IMR-90 (cell line): Measurements from ENCODE around the gene LDLRAD4. TPM values are rescaled to one million over a fixed set of nuclear protein-coding genes. Genes with fewer than 3 reads are reported as not detected.

Experiments used
- ATAC-seq: fragments of 200-7000 bp; cut with Tn5 transposase; 2 replicates; pipeline ENCODE4 v1.9.1; 2020; ENCODE audit warnings: low read depth, mild to moderate bottlenecking, moderate library complexity
- BruUV-seq: library from RNA; stranded (reverse); fragments of 400-500 nt; replicated peaks from 2 replicates; lab custom pipeline; 2021; lab: Mats Ljungman, UMichigan
- CTCF ChIA-PET: fragments of 300-600 bp; formaldehyde crosslinking; extraction: SDS; loops from one replicate; lab custom pipeline; 2021; ENCODE audit warnings: antibody characterized with exemption; lab: Yijun Ruan, JAX
- POLR2A ChIA-PET: fragments of 300-600 bp; sonication (Branson Sonifier 250); formaldehyde crosslinking; loops from one replicate; lab custom pipeline; 2022; ENCODE audit warnings: antibody characterized with exemption; ENCODE audit not compliant: unreplicated experiment; lab: Charles Lee
- DNase-seq: peaks from one replicate; pipeline ENCODE4 v3.0.0; 2013
- H2AFZ ChIP-seq: replicated peaks from 2 replicates; pipeline ENCODE3; 2013; ENCODE audit warnings: low read length, mild to moderate bottlenecking; ENCODE audit not compliant: poor library complexity
- H2AK5ac ChIP-seq: 2 replicates; pipeline ENCODE4 v1.6.1; 2013; ENCODE audit warnings: low read depth, low read length, inconsistent platforms
- H2AK9ac ChIP-seq: replicated peaks from 2 replicates; pipeline ENCODE3; 2013; ENCODE audit warnings: mild to moderate bottlenecking, low read depth, low read length, moderate library complexity; ENCODE audit not compliant: poor library complexity
- H2BK120ac ChIP-seq: 2 replicates; pipeline ENCODE4 v1.6.1; 2013; ENCODE audit warnings: low read depth, low read length, inconsistent platforms
- H2BK15ac ChIP-seq: 3 replicates; pipeline ENCODE4 v1.6.1; 2013; ENCODE audit warnings: low read depth, low read length, inconsistent platforms
- H2BK20ac ChIP-seq: 2 replicates; pipeline ENCODE4 v1.6.1; 2013; ENCODE audit warnings: low read depth, mild to moderate bottlenecking, inconsistent platforms, low read length, moderate library complexity
- H2BK5ac ChIP-seq: 2 replicates; pipeline ENCODE4 v1.6.1; 2013; ENCODE audit warnings: mild to moderate bottlenecking, low read depth, low read length, inconsistent platforms; ENCODE audit not compliant: poor library complexity, severe bottlenecking
- H3K14ac ChIP-seq: replicated peaks from 2 replicates; pipeline ENCODE4 v1.6.1; 2013; ENCODE audit warnings: low read depth, low read length, inconsistent platforms
- H3K18ac ChIP-seq: 2 replicates; pipeline ENCODE4 v1.6.1; 2013; ENCODE audit warnings: low read depth, low read length, control low read depth
- H3K23ac ChIP-seq: 2 replicates; pipeline ENCODE4 v1.6.1; 2013; ENCODE audit warnings: low read depth, low read length, inconsistent platforms
- H3K27ac ChIP-seq: 2 replicates; pipeline ENCODE4 v1.5.1; 2013; ENCODE audit warnings: mild to moderate bottlenecking, control low read depth, low read length; ENCODE audit not compliant: insufficient read depth
- H3K27me3 ChIP-seq: 2 replicates; pipeline ENCODE4 v1.6.1; 2013; ENCODE audit warnings: low read length; ENCODE audit not compliant: control insufficient read depth, insufficient read depth
- H3K36me3 ChIP-seq: 2 replicates; pipeline ENCODE4 v1.6.1; 2013; ENCODE audit warnings: low read length, mixed read lengths; ENCODE audit not compliant: control insufficient read depth, insufficient read depth
- H3K4ac ChIP-seq: 2 replicates; pipeline ENCODE4 v1.6.1; 2013; ENCODE audit warnings: low read depth, low read length, inconsistent platforms
- H3K4me1 ChIP-seq: 2 replicates; pipeline ENCODE4 v1.6.1; 2013; ENCODE audit warnings: low read length, mixed read lengths; ENCODE audit not compliant: control insufficient read depth, insufficient read depth
- H3K4me2 ChIP-seq: 2 replicates; pipeline ENCODE4 v1.6.1; 2013; ENCODE audit warnings: low read depth, mild to moderate bottlenecking, control low read depth, low read length, moderate library complexity
- H3K4me3 ChIP-seq: 2 replicates; pipeline ENCODE4 v1.5.1; 2013; ENCODE audit warnings: low read depth, mild to moderate bottlenecking, control low read depth, low read length, moderate library complexity; ENCODE audit not compliant: insufficient read depth
- H3K56ac ChIP-seq: 2 replicates; pipeline ENCODE4 v1.6.1; 2013; ENCODE audit warnings: low read length, inconsistent platforms; ENCODE audit not compliant: insufficient read depth; ENCODE audit errors: extremely low read depth
- H3K79me1 ChIP-seq, 2 experiments: 2 replicates each; pipeline ENCODE4 v1.6.1; 2013; ENCODE audit warnings: low read length in 2 of 2, inconsistent platforms in 1 of 2, low read depth in 1 of 2
- H3K9ac ChIP-seq: 2 replicates; pipeline ENCODE4 v1.6.1; 2013; ENCODE audit warnings: low read depth, low read length, control low read depth
- H3K9me1 ChIP-seq: 2 replicates; pipeline ENCODE4 v1.6.1; 2013; ENCODE audit warnings: low read length, inconsistent platforms; ENCODE audit not compliant: insufficient read depth
- H3K9me3 ChIP-seq: 2 replicates; pipeline ENCODE4 v1.6.1; 2013; ENCODE audit warnings: low read length; ENCODE audit not compliant: control insufficient read depth, insufficient read depth
- H4K20me1 ChIP-seq: 2 replicates; pipeline ENCODE4 v1.6.1; 2013; ENCODE audit warnings: low read length, inconsistent platforms; ENCODE audit not compliant: insufficient read depth
- H4K5ac ChIP-seq: 2 replicates; pipeline ENCODE4 v1.6.1; 2013; ENCODE audit warnings: mild to moderate bottlenecking, low read depth, low read length, control low read depth
- H4K8ac ChIP-seq, 2 experiments: 2 replicates each; pipeline ENCODE4 v1.6.1; 2013; ENCODE audit warnings: low read depth in 2 of 2, low read length in 2 of 2, control low read depth in 1 of 2, inconsistent platforms in 1 of 2
- H4K91ac ChIP-seq: 2 replicates; pipeline ENCODE4 v1.6.1; 2013; ENCODE audit warnings: low read depth, low read length, inconsistent platforms; ENCODE audit not compliant: insufficient read depth
- BHLHE40 ChIP-seq: fragments of 150-350 bp; IDR thresholded peaks from 2 replicates; pipeline ENCODE4 v1.6.1; 2016; ENCODE audit warnings: mild to moderate bottlenecking, low read depth, low read length
- CHD1 ChIP-seq: IDR thresholded peaks from 2 replicates; pipeline ENCODE4 v1.6.1; 2012; ENCODE audit warnings: low read depth, low read length, improper control_type of control experiment
- FOS ChIP-seq: fragments of 150-350 bp; IDR thresholded peaks from 2 replicates; pipeline ENCODE4 v1.6.1; 2016; ENCODE audit warnings: low read depth, low read length
- MXI1 ChIP-seq: IDR thresholded peaks from 2 replicates; pipeline ENCODE4 v1.6.1; 2012; ENCODE audit warnings: low read depth, mild to moderate bottlenecking, low read length, moderate library complexity, borderline replicate concordance
- POLR2A ChIP-seq: IDR thresholded peaks from 2 replicates; pipeline ENCODE4 v1.6.1; 2012; ENCODE audit warnings: mild to moderate bottlenecking, low read depth, low read length
- RFX5 ChIP-seq: IDR thresholded peaks from 2 replicates; pipeline ENCODE4 v1.8.0; 2012; ENCODE audit warnings: low read depth, mild to moderate bottlenecking, low read length, moderate library complexity
- WGBS, 2 experiments: methylation state at CpG; one replicate each; pipeline versions ENCODE4 v1.1.5 to v1.1.7; 2013; ENCODE audit warnings: missing lambda C conversion rate in 2 of 2; ENCODE audit not compliant: insufficient read length in 1 of 2; ENCODE audit errors: extremely low coverage in 2 of 2; 5-methylcytosine and 5-hydroxymethylcytosine counted together
- dilution Hi-C: fragments of 300-500 bp; cut with HindIII; formaldehyde crosslinking; loops from one replicate; pipeline ENCODE4 v1.14.3; 2018; ENCODE audit warnings: low sequenced_read_pairs; ENCODE audit not compliant: unreplicated experiment
- in situ Hi-C: fragments of 300-500 bp; cut with MboI; formaldehyde crosslinking; loops from 3 replicates; pipeline ENCODE4 v1.14.3; 2019; ENCODE audit warnings: low sequenced_read_pairs, inconsistent platforms, mixed read lengths
- intact Hi-C: fragments of 100-400 bp; cut with micrococcal nuclease; formaldehyde crosslinking; loops from 2 replicates; pipeline ENCODE4 v1.10.0; 2022
- polyA plus RNA-seq, 3 experiments: library from polyadenylated mRNA; depleted of rRNA; stranded (reverse); fragments of >200 nt; gene quantifications; 2 replicates each; pipeline ENCODE4 v1.2.3, GENCODE V29; 2012; ENCODE audit warnings: low replicate concordance in 1 of 3
- total RNA-seq: library from RNA; depleted of rRNA; stranded (reverse); fragments of >200 nt; gene quantifications from 2 replicates; pipeline ENCODE4 v1.2.3, GENCODE V29; 2012

Gene LDLRAD4
- total and polyA plus RNA-seq, 2 of the 4 experiments (the other 2 are of a cell fraction) = not detected

DNA sequence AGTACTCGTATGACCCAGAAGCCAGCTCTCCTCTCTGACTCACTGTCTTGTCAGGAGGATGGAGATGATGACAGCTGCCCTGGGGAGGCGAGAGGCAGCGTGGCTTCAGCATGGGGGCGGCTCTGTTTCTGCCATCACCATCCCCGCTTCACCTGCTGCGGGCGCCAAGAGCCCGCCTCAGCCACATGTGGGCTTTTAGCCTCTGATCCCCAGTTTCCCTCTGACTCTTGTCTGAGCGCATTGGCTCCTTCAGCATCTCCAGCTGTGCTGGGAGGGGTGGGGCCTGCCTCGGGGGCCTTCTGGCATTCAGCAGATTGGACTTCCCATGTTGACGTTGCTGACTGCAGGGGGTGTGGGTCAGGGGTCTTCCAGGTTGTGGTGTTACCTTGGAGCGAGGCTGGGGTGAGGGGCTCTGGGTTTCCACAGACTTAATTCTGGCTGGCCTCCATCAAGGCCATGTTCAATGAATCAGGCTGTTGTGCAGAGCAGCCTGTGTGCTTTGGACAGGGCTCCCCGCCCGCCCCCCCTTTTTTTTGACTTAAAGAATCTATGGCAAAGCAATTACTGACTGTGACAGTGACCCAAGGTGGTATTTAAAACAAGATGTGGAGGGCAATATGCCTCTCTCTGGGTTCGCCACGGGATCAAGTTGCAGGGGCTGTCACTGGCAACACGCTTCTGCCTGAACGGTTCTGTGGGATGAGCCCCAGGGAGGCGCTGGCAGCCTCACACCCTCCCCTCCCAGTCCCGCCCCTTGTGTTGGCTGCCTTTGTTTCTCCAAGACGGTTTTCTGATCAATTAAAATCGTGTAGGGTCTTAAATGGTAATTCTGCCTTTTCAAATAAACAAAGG is 228.3 kb downstream of the LDLRAD4 start:
- Histone ChIP-seq H4K5ac (no peak overlapping the region), H3K4me2 (peak overlapping the region; percentile 5), H3K36me3 (no peaks in the 10 kb centered on the region), H2AK9ac (no peak overlapping the region), H2BK120ac (no peak overlapping the region), H2BK20ac (no peak overlapping the region), H3K4me3 (no peak overlapping the region), H3K56ac (no peak overlapping the region), H2AK5ac (no peak overlapping the region), H3K9me3 (no peaks in the 10 kb centered on the region), H3K27ac (no peak overlapping the region), H3K79me1 (no peaks in the 10 kb centered on the region), H2BK5ac (no peak overlapping the region), H3K4me1 (no peaks in the 10 kb centered on the region), H3K4ac (no peak overlapping the region), H4K8ac (no peak overlapping the region), H3K18ac (no peak overlapping the region), H4K91ac (no peak overlapping the region), H2BK15ac (no peak overlapping the region), H3K9ac (no peak overlapping the region), H4K20me1 (no peaks in the 10 kb centered on the region), H3K9me1 (no peaks in the 10 kb centered on the region; the same call in 1 of the 2 replicates), H3K23ac (no peak overlapping the region), H3K14ac (no peak overlapping the region), H2AFZ (no peak overlapping the region), H3K27me3 (peaks cover 9% of the 10 kb centered on the region; the same call in 1 of the 2 replicates)
- ChIA-PET POLR2A (no interaction called here), CTCF (no interaction called here)
- ATAC-seq (peak; percentile 30; the same call in 1 of the 2 replicates), DNase-seq (no peak)
- intact Hi-C loops = no loop called here
- BruUV-seq = no TSS peak
- TF ChIP-seq CHD1 (no peak), MXI1 (no peak), RFX5 (no peak), POLR2A (no peak), BHLHE40 (no peak), FOS (no peak)
- WGBS, 2 experiments = 20% methylated on average over 1 of the region's 22 CpGs; no CpG with 5 or more reads in 1 of the 2 experiments
- in situ Hi-C loops = no loop called here
- dilution Hi-C loops = no loop called here
